H9 (cell line): ENCODE measurements around the gene KBTBD2. TPM values are rescaled to one million over a fixed set of nuclear protein-coding genes. Genes with fewer than 3 reads are reported as not detected.

Source experiments
- DNase-seq: peaks from one replicate; pipeline ENCODE4 v3.0.0-alpha.2; 2017
- H2AFZ ChIP-seq: one replicate; pipeline ENCODE4 v1.6.1; 2013; ENCODE audit warnings: mild to moderate bottlenecking, low read length, control low read depth, moderate library complexity
- H2AK5ac ChIP-seq: 2 replicates; pipeline ENCODE4 v1.6.1; 2013; ENCODE audit warnings: low read length, control low read depth, mixed read lengths; ENCODE audit not compliant: insufficient read length
- H2BK120ac ChIP-seq: one replicate; pipeline ENCODE4 v1.6.1; 2013; ENCODE audit warnings: low read depth, mild to moderate bottlenecking, low read length, control low read depth, inconsistent platforms; ENCODE audit not compliant: poor library complexity, severe bottlenecking
- H2BK12ac ChIP-seq: 2 replicates; pipeline ENCODE4 v1.6.1; 2013; ENCODE audit warnings: low read length, control low read depth, mixed read lengths, low read depth; ENCODE audit not compliant: insufficient read length
- H2BK15ac ChIP-seq: 2 replicates; pipeline ENCODE4 v1.6.1; 2013; ENCODE audit warnings: low read depth, low read length, control low read depth
- H2BK20ac ChIP-seq: one replicate; pipeline ENCODE4 v1.6.1; 2013; ENCODE audit warnings: low read depth, mild to moderate bottlenecking, low read length, control low read depth, inconsistent platforms; ENCODE audit not compliant: poor library complexity, severe bottlenecking
- H2BK5ac ChIP-seq: 2 replicates; pipeline ENCODE4 v1.6.1; 2013; ENCODE audit warnings: low read length, control low read depth, mixed read lengths; ENCODE audit not compliant: insufficient read length
- H3K14ac ChIP-seq: 2 replicates; pipeline ENCODE4 v1.6.1; 2013; ENCODE audit warnings: low read length, control low read depth; ENCODE audit not compliant: insufficient read depth
- H3K18ac ChIP-seq: 2 replicates; pipeline ENCODE4 v1.6.1; 2013; ENCODE audit warnings: low read depth, mild to moderate bottlenecking, mixed read lengths, low read length, control low read depth; ENCODE audit not compliant: insufficient read length
- H3K23ac ChIP-seq: 2 replicates; pipeline ENCODE4 v1.6.1; 2013; ENCODE audit warnings: low read length, control low read depth, mixed read lengths, low read depth; ENCODE audit not compliant: insufficient read length
- H3K23me2 ChIP-seq: 2 replicates; pipeline ENCODE4 v1.6.1; 2013; ENCODE audit warnings: low read depth, mild to moderate bottlenecking, mixed read lengths, low read length, control low read depth; ENCODE audit not compliant: insufficient read length, poor library complexity, severe bottlenecking
- H3K27ac ChIP-seq: 2 replicates; pipeline ENCODE4 v1.5.1; 2013; ENCODE audit warnings: low read length, control low read depth, mixed read lengths, low read depth; ENCODE audit not compliant: insufficient read length
- H3K27me3 ChIP-seq: 2 replicates; pipeline ENCODE4 v1.6.1; 2013; ENCODE audit warnings: low read length, control low read depth, inconsistent platforms; ENCODE audit not compliant: insufficient read depth
- H3K4ac ChIP-seq: 2 replicates; pipeline ENCODE4 v1.6.1; 2013; ENCODE audit warnings: low read depth, mild to moderate bottlenecking, control low read depth, inconsistent platforms, low read length, moderate library complexity
- H3K4me1 ChIP-seq: 2 replicates; pipeline ENCODE4 v1.6.1; 2013; ENCODE audit warnings: low read length, control low read depth, inconsistent platforms; ENCODE audit not compliant: insufficient read depth
- H3K4me2 ChIP-seq: 2 replicates; pipeline ENCODE4 v1.6.1; 2013; ENCODE audit warnings: low read length, control low read depth, mixed read lengths; ENCODE audit not compliant: insufficient read length, insufficient read depth
- H3K56ac ChIP-seq: 2 replicates; pipeline ENCODE4 v1.6.1; 2013; ENCODE audit warnings: low read depth, mild to moderate bottlenecking, mixed read lengths, low read length, control low read depth; ENCODE audit not compliant: insufficient read length
- H3K79me1 ChIP-seq: 2 replicates; pipeline ENCODE4 v1.6.1; 2013; ENCODE audit warnings: low read depth, mild to moderate bottlenecking, moderate library complexity, low read length, control low read depth, inconsistent platforms; ENCODE audit not compliant: insufficient read depth, poor library complexity, severe bottlenecking
- H3K79me2 ChIP-seq: 2 replicates; pipeline ENCODE4 v1.6.1; 2013; ENCODE audit warnings: low read length, control low read depth, inconsistent platforms; ENCODE audit not compliant: insufficient read depth
- H3K9ac ChIP-seq: 2 replicates; pipeline ENCODE4 v1.6.1; 2013; ENCODE audit warnings: low read length, control low read depth, mixed read lengths; ENCODE audit not compliant: insufficient read length; ENCODE audit errors: extremely low read depth
- H3K9me3 ChIP-seq: one replicate; pipeline ENCODE4 v1.6.1; 2013; ENCODE audit warnings: low read depth, low read length, inconsistent platforms; ENCODE audit not compliant: control insufficient read depth
- H3T11ph ChIP-seq: one replicate; pipeline ENCODE4 v1.6.1; 2013; ENCODE audit warnings: mild to moderate bottlenecking, low read length, control low read depth, inconsistent platforms
- H4K20me1 ChIP-seq: one replicate; pipeline ENCODE4 v1.6.1; 2013; ENCODE audit not compliant: control insufficient read depth, insufficient read length, insufficient read depth
- H4K5ac ChIP-seq: 2 replicates; pipeline ENCODE4 v1.6.1; 2013; ENCODE audit warnings: low read depth, mild to moderate bottlenecking, mixed read lengths, low read length, control low read depth; ENCODE audit not compliant: insufficient read length
- H4K8ac ChIP-seq: replicated peaks from 2 replicates; pipeline ENCODE4 v1.6.1; 2013; ENCODE audit warnings: low read length, control low read depth, mixed read lengths, low read depth; ENCODE audit not compliant: insufficient read length
- H4K91ac ChIP-seq: 2 replicates; pipeline ENCODE4 v1.6.1; 2013; ENCODE audit warnings: low read depth, mild to moderate bottlenecking, moderate library complexity, mixed read lengths, low read length, control low read depth; ENCODE audit not compliant: insufficient read length
- H3K27ac Mint-ChIP-seq, 3 experiments: 2 replicates in 2 of 3; 3 replicates in 1 of 3; pipeline ENCODE4 v1.8.0; 2020 to 2021; ENCODE audit warnings: mixed read lengths in 3 of 3, mild to moderate bottlenecking in 1 of 3, moderate library complexity in 1 of 3
- H3K27me3 Mint-ChIP-seq: 2 replicates; pipeline ENCODE4 v1.8.0; 2021; ENCODE audit warnings: low read depth, mild to moderate bottlenecking, moderate library complexity, mixed read lengths
- H3K36me3 Mint-ChIP-seq, 3 experiments: 2 replicates in 2 of 3; 3 replicates in 1 of 3; pipeline ENCODE4 v1.8.0; 2020 to 2021; ENCODE audit warnings: low read depth in 3 of 3, mixed read lengths in 3 of 3; ENCODE audit not compliant: insufficient read depth in 1 of 3
- H3K4me1 Mint-ChIP-seq, 2 experiments: 2 replicates each; pipeline ENCODE4 v1.8.0; 2020; ENCODE audit warnings: mixed read lengths in 2 of 2
- H3K4me3 Mint-ChIP-seq, 2 experiments: 2 replicates in 1 of 2; 3 replicates in 1 of 2; pipeline ENCODE4 v1.8.0; 2020 to 2021; ENCODE audit warnings: mild to moderate bottlenecking in 2 of 2, mixed read lengths in 2 of 2, moderate library complexity in 1 of 2
- H3K9me3 Mint-ChIP-seq, 2 experiments: 2 replicates in 1 of 2; 3 replicates in 1 of 2; pipeline ENCODE4 v1.8.0; 2020; ENCODE audit warnings: mild to moderate bottlenecking in 2 of 2, mixed read lengths in 2 of 2, moderate library complexity in 1 of 2
- CTCF ChIP-seq: fragments of 200-600 bp; sonication (generic); conservative IDR thresholded peaks from 3 replicates; pipeline ENCODE4 v1.8.0; 2021; ENCODE audit warnings: antibody characterized with exemption, mild to moderate bottlenecking
- WGBS: extraction: QIAGEN DNeasy Blood & Tissue Kit; methylation state at CpG from one replicate; pipeline ENCODE4 v1.1.7; 2013; ENCODE audit warnings: missing lambda C conversion rate, low lambda C conversion rate, mixed read lengths; ENCODE audit not compliant: insufficient read length; ENCODE audit errors: extremely low coverage; 5-methylcytosine and 5-hydroxymethylcytosine counted together
- total RNA-seq: library from RNA; stranded (reverse); gene quantifications from 2 replicates; pipeline ENCODE4 v1.2.1, GENCODE V29; 2021

Gene KBTBD2
- total RNA-seq, 1 experiment from 2014 or later = 34.2 TPM

- H3K27me3 ChIP-seq = no peaks in the 10 kb centered on the region
- H3K9ac ChIP-seq = no peak overlapping the region
- H3K4ac ChIP-seq = no peak overlapping the region
- no peak overlapping the region for H3K56ac ChIP-seq
- no peaks in the 10 kb centered on the region for H3K23me2 ChIP-seq
- H2BK20ac ChIP-seq = no peak overlapping the region
- H3K9me3 ChIP-seq = peaks cover 7% of the 10 kb centered on the region
- H4K8ac ChIP-seq = no peak overlapping the region
- no peak overlapping the region for H2BK12ac ChIP-seq
- no peak overlapping the region for H3K14ac ChIP-seq
- H2BK5ac ChIP-seq = no peak overlapping the region
- Mint-ChIP-seq H3K27ac (no peak overlapping the region), H3K36me3 (peaks cover 54 to 84% (median 70%) of the 10 kb centered on the region in 3 experiments), H3K4me1 (peaks cover 6% of the 10 kb centered on the region in 2 experiments), H3K27me3 (peaks cover 2% of the 10 kb centered on the region; the same call in 1 of the 2 replicates), H3K9me3 (peaks cover 11 to 25% of the 10 kb centered on the region in 2 experiments), H3K4me3 (no peak overlapping the region)
- peaks cover 3% of the 10 kb centered on the region for H3K79me1 ChIP-seq
- DNase-seq = no peak
- H3K23ac ChIP-seq = no peak overlapping the region
- no peak overlapping the region for H3K27ac ChIP-seq
- H2AK5ac ChIP-seq = no peak overlapping the region
- TF ChIP-seq CTCF = no peak
- H3K4me2 ChIP-seq = no peak overlapping the region
- H3K4me1 ChIP-seq = 0 out of 2 replicates have a peak, but pooled peaks cover 3% of the 10 kb centered on the region
- H4K20me1 ChIP-seq = no peaks in the 10 kb centered on the region
- no peak overlapping the region for H3T11ph ChIP-seq
- H3K79me2 ChIP-seq = no peaks in the 10 kb centered on the region; the same call in 1 of the 2 replicates
- H2AFZ ChIP-seq = no peak overlapping the region
- no peak overlapping the region for H2BK15ac ChIP-seq
- H4K91ac ChIP-seq = no peak overlapping the region
- no peak overlapping the region for H2BK120ac ChIP-seq
- H3K18ac ChIP-seq = no peak overlapping the region
- no peak overlapping the region for H4K5ac ChIP-seq
- WGBS = no CpG with 5 or more reads among the region's 7 CpGs
Measured at GRCh38 chr7:32869716-32870115, 21.8 kb downstream of the KBTBD2 start.
